Mesendoderm (in vitro differentiated cells): Measurements from ENCODE around the gene PRKD1.

Source experiments
- DNase-seq: peaks from one replicate; pipeline ENCODE4 v3.0.0; 2013
- H2AK5ac ChIP-seq: 2 replicates; pipeline ENCODE4 v1.6.1; 2013; ENCODE audit warnings: low read length, inconsistent platforms
- H2BK120ac ChIP-seq: 2 replicates; pipeline ENCODE4 v1.6.1; 2013; ENCODE audit warnings: low read depth, mild to moderate bottlenecking, low read length, moderate library complexity, mixed read lengths
- H2BK15ac ChIP-seq: replicated peaks from 2 replicates; pipeline ENCODE4 v1.6.1; 2013; ENCODE audit warnings: low read depth, mild to moderate bottlenecking, moderate library complexity
- H2BK5ac ChIP-seq: 2 replicates; pipeline ENCODE4 v1.6.1; 2013; ENCODE audit warnings: low read length, inconsistent platforms
- H3K18ac ChIP-seq: 2 replicates; pipeline ENCODE4 v1.6.1; 2013; ENCODE audit warnings: mild to moderate bottlenecking, low read length, mixed read lengths
- H3K23ac ChIP-seq: one replicate; pipeline ENCODE4 v1.6.1; 2013; ENCODE audit warnings: low read length
- H3K27ac ChIP-seq: 2 replicates; pipeline ENCODE4 v1.5.1; 2013; ENCODE audit warnings: low read depth, mild to moderate bottlenecking, inconsistent platforms, low read length, moderate library complexity
- H3K27me3 ChIP-seq: 2 replicates; pipeline ENCODE4 v1.6.1; 2013; ENCODE audit warnings: low read length, control low read depth, mild to moderate bottlenecking, inconsistent platforms; ENCODE audit not compliant: insufficient read depth, poor library complexity
- H3K36me3 ChIP-seq: 2 replicates; pipeline ENCODE4 v1.6.1; 2013; ENCODE audit warnings: low read length, inconsistent platforms; ENCODE audit not compliant: control insufficient read depth, insufficient read depth
- H3K4ac ChIP-seq: one replicate; pipeline ENCODE4 v1.6.1; 2013; ENCODE audit warnings: low read depth, mild to moderate bottlenecking, low read length, moderate library complexity
- H3K4me1 ChIP-seq: 2 replicates; pipeline ENCODE4 v1.6.1; 2013; ENCODE audit warnings: low read depth, low read length, inconsistent platforms; ENCODE audit not compliant: control insufficient read depth
- H3K4me2 ChIP-seq: 2 replicates; pipeline ENCODE4 v1.6.1; 2013; ENCODE audit warnings: low read length
- H3K4me3 ChIP-seq: 2 replicates; pipeline ENCODE4 v1.5.1; 2013; ENCODE audit warnings: mild to moderate bottlenecking, low read length
- H3K56ac ChIP-seq: one replicate; pipeline ENCODE4 v1.6.1; 2013; ENCODE audit warnings: low read length
- H3K79me1 ChIP-seq: 2 replicates; pipeline ENCODE4 v1.6.1; 2013; ENCODE audit warnings: low read length, inconsistent platforms
- H3K79me2 ChIP-seq: 2 replicates; pipeline ENCODE4 v1.6.1; 2013; ENCODE audit warnings: mild to moderate bottlenecking, low read length; ENCODE audit not compliant: control insufficient read depth, insufficient read depth
- H3K9ac ChIP-seq: 2 replicates; pipeline ENCODE4 v1.6.1; 2013; ENCODE audit warnings: low read length, inconsistent platforms
- H4K5ac ChIP-seq: one replicate; pipeline ENCODE4 v1.6.1; 2013; ENCODE audit warnings: low read length
- H4K8ac ChIP-seq: one replicate; pipeline ENCODE4 v1.6.1; 2013; ENCODE audit warnings: low read depth, mild to moderate bottlenecking, control low read depth, low read length, moderate library complexity
- WGBS: extraction: QIAGEN DNeasy Blood & Tissue Kit; methylation state at CpG from one replicate; pipeline ENCODE4 v1.1.7; 2013; ENCODE audit warnings: low lambda C conversion rate, missing lambda C conversion rate; ENCODE audit not compliant: insufficient coverage; ENCODE audit errors: extremely low coverage; 5-methylcytosine and 5-hydroxymethylcytosine counted together

PRKD1 gene

DNA sequence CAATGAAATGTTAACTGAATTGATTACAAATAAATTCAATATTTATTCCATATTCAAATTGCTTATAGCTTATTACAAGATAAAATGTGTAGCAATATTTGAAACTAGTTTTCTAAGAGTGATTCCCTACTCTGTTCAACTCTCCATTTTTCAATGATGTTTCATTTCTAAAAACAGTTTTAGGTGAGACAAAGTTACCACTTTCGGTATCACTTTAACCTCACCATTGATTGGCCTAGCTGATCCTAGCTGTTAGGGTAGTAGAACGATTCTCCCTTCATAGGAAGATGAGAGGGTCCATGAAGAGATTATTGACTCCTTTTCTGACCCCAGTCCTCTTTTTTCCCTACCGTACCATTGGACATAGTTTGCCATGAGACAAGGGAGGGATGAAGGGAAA lies 373.3 kb downstream of the PRKD1 start:
- Histone ChIP-seq H3K4ac (no peak overlapping the region), H2BK15ac (no peak overlapping the region), H3K4me2 (no peak overlapping the region), H4K8ac (no peak overlapping the region), H3K27ac (no peak overlapping the region), H2BK5ac (no peak overlapping the region), H2BK120ac (no peak overlapping the region), H3K4me1 (no peaks in the 10 kb centered on the region), H3K18ac (no peak overlapping the region), H3K9ac (no peak overlapping the region), H4K5ac (no peak overlapping the region), H3K27me3 (no peaks in the 10 kb centered on the region), H2AK5ac (no peak overlapping the region), H3K23ac (no peak overlapping the region), H3K36me3 (no peaks in the 10 kb centered on the region), H3K56ac (no peak overlapping the region), H3K79me2 (no peaks in the 10 kb centered on the region), H3K79me1 (no peaks in the 10 kb centered on the region), H3K4me3 (no peak overlapping the region)
- DNase-seq, result no peak
- no CpG with 5 or more reads among the region's 3 CpGs for WGBS

DNA sequence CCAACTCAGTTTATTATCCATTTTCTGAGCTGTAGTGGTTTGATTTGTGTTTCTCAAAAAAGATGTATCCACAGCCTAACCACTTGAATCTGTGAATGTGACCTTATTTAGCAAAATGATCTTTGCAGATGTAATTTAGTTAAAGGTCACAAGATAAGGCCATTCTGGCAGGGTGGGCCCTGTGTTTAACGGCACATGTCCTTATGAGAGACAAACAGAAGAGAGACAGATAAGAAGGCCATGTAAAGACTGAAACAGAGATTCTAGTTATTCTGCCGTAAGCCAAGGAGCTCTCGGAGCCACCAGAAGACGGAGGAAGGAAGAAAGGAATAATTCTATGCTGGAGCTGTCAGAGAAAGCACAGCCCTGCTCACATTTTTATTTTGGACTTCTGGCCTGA lies 374.2 kb downstream of the PRKD1 start:
- Histone ChIP-seq H3K27ac (no peak overlapping the region), H4K5ac (no peak overlapping the region), H4K8ac (no peak overlapping the region), H3K4ac (no peak overlapping the region), H3K79me1 (no peaks in the 10 kb centered on the region), H3K4me2 (no peak overlapping the region), H3K27me3 (no peaks in the 10 kb centered on the region), H3K18ac (no peak overlapping the region), H3K4me3 (no peak overlapping the region), H2AK5ac (no peak overlapping the region), H3K56ac (no peak overlapping the region), H3K4me1 (no peaks in the 10 kb centered on the region), H2BK5ac (no peak overlapping the region), H3K9ac (no peak overlapping the region), H3K79me2 (no peaks in the 10 kb centered on the region), H3K23ac (no peak overlapping the region), H3K36me3 (no peaks in the 10 kb centered on the region), H2BK120ac (no peak overlapping the region), H2BK15ac (no peak overlapping the region)
- WGBS, result no CpG with 5 or more reads among the region's 4 CpGs
- no peak for DNase-seq

DNA sequence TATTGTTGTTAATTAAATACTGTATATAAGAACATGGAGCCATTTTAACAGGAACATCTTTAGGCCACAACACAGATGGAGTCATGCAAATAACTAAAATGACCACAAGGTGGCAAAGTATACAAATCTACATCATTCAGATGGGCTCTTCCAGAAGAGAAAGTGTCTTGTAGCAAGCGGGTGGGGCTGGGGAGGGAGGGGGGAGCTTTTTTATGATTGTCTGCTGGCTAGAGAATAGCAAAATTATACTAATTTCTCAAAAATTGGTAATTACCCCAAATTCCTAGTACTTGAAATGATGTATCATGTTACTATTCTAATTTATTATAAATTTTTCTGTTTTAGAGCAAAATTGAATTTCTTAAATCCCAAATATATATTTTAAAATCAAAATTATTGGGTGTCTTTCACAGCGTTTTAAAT lies 378.7 kb downstream of the PRKD1 start:
- Histone ChIP-seq H3K56ac (no peak overlapping the region), H3K4me3 (no peak overlapping the region), H3K79me2 (no peaks in the 10 kb centered on the region), H2BK5ac (no peak overlapping the region), H3K4me2 (no peak overlapping the region), H3K23ac (no peak overlapping the region), H3K9ac (no peak overlapping the region), H4K8ac (no peak overlapping the region), H2BK120ac (no peak overlapping the region), H4K5ac (no peak overlapping the region), H3K4ac (no peak overlapping the region), H2BK15ac (no peak overlapping the region), H3K18ac (no peak overlapping the region), H2AK5ac (no peak overlapping the region), H3K27me3 (no peaks in the 10 kb centered on the region), H3K4me1 (no peaks in the 10 kb centered on the region), H3K79me1 (no peaks in the 10 kb centered on the region), H3K27ac (no peak overlapping the region), H3K36me3 (no peaks in the 10 kb centered on the region)
- peak; percentile 79 for DNase-seq
- no CpG with 5 or more reads among the region's 2 CpGs for WGBS

DNA sequence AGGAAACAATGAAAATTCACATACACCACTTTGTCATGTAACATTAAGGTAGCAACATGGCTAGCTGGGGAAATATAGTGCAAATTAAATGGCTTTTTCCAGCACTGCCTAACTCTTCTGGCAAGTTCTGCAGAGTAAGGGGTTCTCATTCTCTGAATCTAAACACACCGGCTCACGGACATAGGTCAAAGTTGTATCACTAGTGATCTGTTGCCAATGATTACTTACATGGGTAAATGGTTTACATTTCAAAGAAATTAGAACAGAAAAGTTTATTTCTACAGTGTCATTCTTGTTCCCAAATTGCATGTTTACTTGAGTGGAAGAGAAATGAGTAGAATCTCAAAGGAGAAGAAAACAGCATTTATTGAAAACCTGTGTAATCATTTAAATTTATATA lies 381.9 kb downstream of the PRKD1 start:
- Histone ChIP-seq H3K9ac (no peak overlapping the region), H3K4me2 (no peak overlapping the region), H3K18ac (no peak overlapping the region), H4K5ac (no peak overlapping the region), H3K79me1 (no peaks in the 10 kb centered on the region), H2BK15ac (no peak overlapping the region), H3K4me3 (no peak overlapping the region), H3K23ac (no peak overlapping the region), H2AK5ac (no peak overlapping the region), H3K27ac (no peak overlapping the region), H3K56ac (no peak overlapping the region), H3K4me1 (no peaks in the 10 kb centered on the region), H3K27me3 (no peaks in the 10 kb centered on the region), H3K4ac (no peak overlapping the region), H2BK5ac (no peak overlapping the region), H2BK120ac (no peak overlapping the region), H3K79me2 (no peaks in the 10 kb centered on the region), H4K8ac (no peak overlapping the region), H3K36me3 (no peaks in the 10 kb centered on the region)
- WGBS, result no CpG with 5 or more reads among the region's 2 CpGs
- DNase-seq, result no peak

DNA sequence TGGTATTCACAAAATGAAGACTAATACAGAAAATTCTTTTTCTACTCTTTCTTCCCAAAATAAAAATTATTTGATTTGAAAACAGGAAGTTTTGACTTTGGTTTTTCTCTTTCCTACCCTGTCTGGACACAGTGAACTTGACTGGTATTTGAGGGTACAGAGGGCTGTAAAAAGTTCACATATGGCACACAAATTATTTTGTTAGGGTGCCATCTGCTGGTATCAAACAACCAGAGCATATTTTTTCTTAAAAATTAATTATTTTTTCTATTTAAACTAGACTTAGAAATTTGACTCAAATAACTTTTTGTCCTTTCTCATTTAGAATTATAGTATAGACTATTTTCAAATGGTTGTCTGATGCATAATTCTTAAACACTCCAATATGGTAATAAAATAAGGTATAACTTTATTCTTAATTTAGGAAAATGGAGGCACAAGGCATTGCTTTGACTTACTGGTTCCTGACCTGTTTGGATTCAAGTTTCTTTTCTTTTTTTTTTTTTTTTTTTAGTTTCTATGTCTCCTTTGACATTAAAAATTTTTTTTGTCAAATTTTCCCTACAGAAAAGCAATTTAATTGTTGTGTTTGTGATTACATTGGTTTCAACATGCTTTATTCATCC lies 390.6 kb downstream of the PRKD1 start:
- Histone ChIP-seq H4K5ac (no peak overlapping the region), H3K27ac (no peak overlapping the region), H2BK15ac (no peak overlapping the region), H3K56ac (no peak overlapping the region), H2BK5ac (no peak overlapping the region), H2AK5ac (no peak overlapping the region), H2BK120ac (no peak overlapping the region), H4K8ac (no peak overlapping the region), H3K4me1 (no peaks in the 10 kb centered on the region), H3K27me3 (no peaks in the 10 kb centered on the region), H3K4me2 (no peak overlapping the region), H3K23ac (no peak overlapping the region), H3K36me3 (no peaks in the 10 kb centered on the region), H3K4ac (no peak overlapping the region), H3K18ac (no peak overlapping the region), H3K9ac (no peak overlapping the region), H3K79me2 (no peaks in the 10 kb centered on the region), H3K79me1 (no peaks in the 10 kb centered on the region), H3K4me3 (no peak overlapping the region)
- no peak for DNase-seq

DNA sequence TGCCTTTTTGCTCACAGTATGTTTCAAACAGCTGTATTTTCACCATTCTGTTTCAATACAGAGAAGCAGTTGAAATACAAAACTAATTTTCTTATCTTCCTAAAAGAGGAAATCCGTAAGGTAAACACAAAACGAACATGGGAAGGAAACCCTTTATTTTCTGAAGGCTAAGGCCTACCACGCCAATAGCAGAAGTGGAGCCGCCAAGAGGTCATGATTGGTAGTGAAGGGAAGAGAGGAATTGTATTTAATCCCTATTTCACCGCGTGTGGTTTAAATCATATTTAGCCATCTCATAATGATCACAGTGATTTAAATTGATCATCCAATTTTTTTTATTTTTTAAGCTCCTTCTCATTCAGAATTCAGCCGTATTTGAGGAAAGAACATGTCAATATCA lies 398.2 kb downstream of the PRKD1 start:
- DNase-seq, result peak; percentile 53
- no peaks in the 10 kb centered on the region for H3K27me3 ChIP-seq
- H3K4me2 ChIP-seq, result no peak overlapping the region
- H2BK5ac ChIP-seq, result no peak overlapping the region
- H2BK15ac ChIP-seq, result no peak overlapping the region
- H4K8ac ChIP-seq, result no peak overlapping the region
- no CpG with 5 or more reads among the region's 7 CpGs for WGBS
- no peak overlapping the region for H3K27ac ChIP-seq
- H3K79me2 ChIP-seq, result no peaks in the 10 kb centered on the region
- H4K5ac ChIP-seq, result no peak overlapping the region
- no peak overlapping the region for H3K56ac ChIP-seq
- no peaks in the 10 kb centered on the region for H3K36me3 ChIP-seq
- no peak overlapping the region for H2BK120ac ChIP-seq
- no peaks in the 10 kb centered on the region for H3K79me1 ChIP-seq
- H3K23ac ChIP-seq, result no peak overlapping the region
- no peak overlapping the region for H3K4ac ChIP-seq
- H3K4me3 ChIP-seq, result no peak overlapping the region
- H3K18ac ChIP-seq, result no peak overlapping the region
- H3K4me1 ChIP-seq, result no peaks in the 10 kb centered on the region
- H2AK5ac ChIP-seq, result no peak overlapping the region
- H3K9ac ChIP-seq, result no peak overlapping the region
